ENCODE data around the gene CSRP3.
A peak's percentile ranks its signal among the peaks of the same experiment; 100 is the strongest.

CSRP3 gene

DNA sequence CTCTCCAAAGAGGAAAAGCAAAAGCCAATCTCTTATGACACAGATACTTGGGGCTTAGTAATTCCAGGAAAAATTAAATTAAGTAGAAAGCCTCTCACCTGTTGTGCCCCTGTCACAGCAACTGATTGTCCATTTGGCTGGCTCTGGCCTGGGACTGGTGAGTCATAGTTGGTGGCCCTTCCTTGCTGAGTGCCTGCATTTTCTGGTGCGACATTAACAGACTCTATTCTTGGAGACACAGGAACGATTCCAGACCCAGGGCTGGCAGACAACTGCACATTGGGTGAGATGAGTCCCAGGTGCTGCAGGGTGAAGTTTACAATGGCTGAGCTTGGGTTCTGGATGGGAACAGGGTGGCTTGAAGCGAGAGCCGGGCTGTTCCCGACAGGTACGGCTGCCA lies 23.3 kb upstream of the CSRP3 start:
- no peak for DNase-seq (ENCODE audit: low read depth)

DNA sequence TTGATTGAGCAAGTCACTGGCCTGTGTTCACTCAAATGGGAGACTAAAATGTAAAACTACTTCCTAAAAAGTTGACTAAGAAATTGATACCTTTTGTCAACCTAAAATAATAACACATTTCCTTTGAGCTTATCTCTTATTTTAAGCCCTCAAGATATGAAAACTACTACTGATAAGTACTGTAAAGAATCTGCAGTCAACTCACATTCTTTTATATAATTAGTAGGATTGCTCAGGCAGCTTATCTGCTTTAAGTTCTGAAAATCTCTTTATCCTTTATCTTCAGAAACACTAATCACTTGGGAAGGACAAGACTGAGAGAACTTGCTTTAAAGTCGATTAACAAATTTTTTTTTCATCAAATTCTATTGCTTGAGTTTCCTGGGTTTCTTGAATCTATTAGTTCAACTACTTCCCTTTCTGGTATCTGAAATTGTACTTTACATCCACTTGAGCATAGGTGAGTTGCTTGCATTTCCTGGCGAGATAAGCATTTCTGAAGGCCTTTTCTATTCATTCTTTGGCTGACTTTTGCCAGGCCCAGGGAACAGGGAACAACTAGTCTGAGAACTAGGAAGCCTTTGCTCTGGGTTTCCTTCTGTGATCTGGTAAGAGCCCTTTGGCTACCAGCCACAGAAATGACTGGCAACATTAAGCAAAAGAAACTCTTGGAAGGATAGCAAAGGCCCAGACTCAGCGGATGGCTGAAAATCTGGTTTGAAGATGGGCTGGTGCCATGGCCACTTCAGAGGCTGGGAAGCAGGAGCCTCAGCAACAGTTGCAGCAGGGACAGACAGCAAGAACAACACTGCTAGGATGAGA lies 19.3 kb upstream of the CSRP3 start:
- no peak for DNase-seq (ENCODE audit: low read depth)

DNA sequence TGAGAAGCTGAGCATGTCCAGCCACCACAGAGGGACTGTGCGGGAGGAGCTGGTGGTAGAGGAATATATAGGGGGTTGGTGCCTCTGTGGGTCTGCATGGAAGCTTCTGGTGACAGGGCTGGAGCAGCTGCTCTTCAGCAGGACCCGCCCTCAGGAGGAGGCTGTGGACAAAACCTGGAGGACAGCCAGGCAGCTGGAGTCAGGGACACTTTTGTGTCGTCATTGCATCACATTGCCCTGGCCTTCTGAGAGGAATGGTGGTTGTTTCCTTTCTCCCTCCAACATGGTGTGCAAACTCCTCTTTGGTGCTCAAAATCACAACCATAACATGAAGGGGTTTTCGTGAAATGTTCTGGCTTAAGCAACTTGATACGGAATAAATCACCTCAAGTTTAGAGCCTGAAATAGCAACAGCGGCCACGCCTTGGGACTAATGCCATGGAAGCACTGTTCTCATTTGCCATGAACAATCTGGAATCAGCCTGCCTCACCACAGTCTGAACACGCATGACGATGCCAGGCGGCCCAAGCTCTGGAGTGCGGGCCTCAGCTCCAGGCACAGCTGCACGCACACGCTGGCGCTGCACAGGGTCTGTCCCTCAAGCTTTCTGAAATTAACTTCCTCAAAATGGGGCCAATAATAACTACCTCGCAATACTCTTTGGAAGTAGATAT lies 17.1 kb upstream of the CSRP3 start:
- DNase-seq (ENCODE audit: low read depth): no peak

DNA sequence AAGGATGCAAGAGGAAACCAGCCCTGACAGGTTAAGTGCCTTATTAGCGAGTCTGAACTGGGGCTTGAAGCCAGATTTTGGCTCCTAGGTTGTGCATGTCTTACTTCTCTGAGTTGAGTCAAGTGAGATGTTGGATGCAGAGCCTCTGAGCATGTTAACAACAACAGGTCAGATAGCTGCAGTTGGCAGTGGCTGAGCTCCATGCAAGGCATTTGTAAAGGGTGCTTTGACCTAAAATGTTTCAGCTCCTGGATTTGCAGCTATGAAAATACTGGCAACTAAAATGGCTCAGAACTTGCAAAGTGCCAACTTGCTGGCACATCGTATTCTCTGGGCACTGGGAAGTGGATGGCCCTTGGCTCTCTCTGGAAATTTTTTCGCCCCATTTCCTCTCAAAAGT lies 16.4 kb upstream of the CSRP3 start:
- DNase-seq (ENCODE audit: low read depth): no peak

DNA sequence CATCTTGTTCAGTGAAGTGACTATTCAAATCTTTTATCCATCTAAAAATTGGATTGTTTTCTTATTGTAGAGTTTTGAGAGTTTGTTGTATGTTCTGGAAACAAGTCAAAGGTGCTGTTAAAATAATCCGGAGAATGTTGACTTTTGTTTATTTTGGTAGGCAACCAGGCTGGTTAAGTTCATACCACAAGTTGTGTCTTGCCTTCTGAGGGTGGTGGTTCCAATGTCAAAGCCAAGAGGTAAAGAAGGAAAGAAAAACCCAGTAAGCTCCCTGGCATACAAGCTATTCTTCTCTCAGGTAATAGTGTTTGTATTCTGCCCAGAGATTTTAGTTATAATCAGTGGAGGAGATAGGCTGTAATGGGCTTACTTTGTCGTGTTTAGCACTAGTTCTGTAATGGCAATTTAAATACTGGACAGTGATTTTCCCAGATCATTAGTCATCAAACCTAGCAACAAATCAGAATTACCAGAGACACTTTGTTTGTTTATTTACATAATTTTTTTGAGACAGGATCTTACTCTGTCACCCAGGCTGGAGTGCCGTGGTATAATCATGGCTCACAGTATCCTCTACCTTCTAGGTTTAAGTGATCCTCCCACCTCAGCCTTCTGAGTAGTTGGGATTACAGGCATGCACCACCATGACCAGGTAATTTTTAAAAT lies 15.1 kb upstream of the CSRP3 start:
- DNase-seq (ENCODE audit: low read depth): no peak

DNA sequence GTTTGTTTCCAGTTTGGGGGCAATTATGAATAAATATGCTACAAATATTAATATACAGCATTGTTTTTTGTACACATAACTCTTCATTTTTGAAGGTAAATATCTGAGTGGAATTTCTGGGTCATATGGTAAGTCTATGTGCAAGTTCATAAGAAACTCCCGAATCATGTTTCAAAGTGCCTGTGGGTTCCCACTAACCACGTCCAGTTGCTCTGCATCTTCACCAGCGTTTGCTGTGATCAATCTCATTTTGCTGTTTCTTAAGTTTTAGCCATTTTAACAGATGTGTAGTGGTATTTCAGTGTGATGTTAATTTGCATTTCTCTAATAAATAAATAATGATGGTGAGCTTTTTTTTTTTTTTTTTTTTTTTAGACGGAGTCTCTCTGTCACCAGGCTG lies 14.2 kb upstream of the CSRP3 start:
- DNase-seq (ENCODE audit: low read depth): no peak

DNA sequence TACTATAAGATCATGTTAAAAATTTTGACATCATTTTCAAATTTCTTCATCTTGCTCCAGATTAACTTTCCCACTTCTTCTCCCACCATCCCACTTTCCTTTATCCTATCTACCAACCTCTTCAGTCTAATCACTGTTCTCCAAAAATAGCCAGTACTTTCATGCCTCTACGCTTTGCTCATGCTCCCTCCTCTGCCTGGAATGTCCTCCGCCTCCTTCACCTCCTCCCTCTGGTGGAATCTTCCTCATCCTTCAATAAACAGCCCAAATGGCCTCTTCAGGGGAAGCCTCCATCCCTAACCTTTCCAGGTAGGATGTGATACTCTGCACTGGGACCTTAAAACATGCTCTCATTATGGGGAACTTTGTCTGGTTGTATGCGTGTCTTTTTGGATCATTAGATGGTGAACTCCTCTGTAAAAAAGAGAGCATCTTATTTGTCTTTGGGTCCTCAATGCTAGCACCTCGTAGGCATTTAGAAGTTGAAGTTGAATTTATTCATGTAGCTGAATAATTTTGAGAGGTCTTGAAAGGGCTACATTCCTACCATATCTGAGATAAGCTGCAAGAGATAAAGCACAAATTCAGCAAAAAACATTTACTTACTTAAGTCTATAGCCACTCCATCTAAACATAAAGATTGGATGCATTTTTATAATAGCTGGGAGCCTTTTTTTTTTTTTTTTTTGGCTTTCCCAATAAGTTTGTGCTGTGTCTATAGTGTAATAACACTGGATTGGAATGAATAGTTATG lies 8.0 kb upstream of the CSRP3 start:
- no peak for DNase-seq (ENCODE audit: low read depth)

- no peak for DNase-seq (ENCODE audit: low read depth)
These were observed 7.3 kb upstream of the CSRP3 start for GRCh38 chr11:19208959-19209546.

DNA sequence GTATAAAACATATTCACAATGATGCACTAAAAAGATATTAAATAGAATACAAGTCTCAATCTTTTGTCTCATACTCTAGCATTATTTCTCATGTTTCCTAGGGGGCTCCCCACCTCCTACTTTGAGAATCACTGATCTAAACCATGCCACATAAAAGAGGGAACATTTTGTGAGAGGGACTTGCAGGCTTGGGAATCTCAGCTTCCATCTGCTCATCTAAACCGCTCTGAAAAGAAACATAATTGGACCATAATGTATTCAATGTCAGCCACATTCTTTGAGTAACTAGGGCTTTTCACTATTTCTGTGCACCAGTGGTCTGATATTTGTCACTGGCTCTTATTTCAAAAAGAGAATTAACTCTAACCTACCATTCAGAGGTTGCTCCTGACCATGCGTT lies 6.4 kb upstream of the CSRP3 start:
- DNase-seq (ENCODE audit: low read depth): no peak

DNA sequence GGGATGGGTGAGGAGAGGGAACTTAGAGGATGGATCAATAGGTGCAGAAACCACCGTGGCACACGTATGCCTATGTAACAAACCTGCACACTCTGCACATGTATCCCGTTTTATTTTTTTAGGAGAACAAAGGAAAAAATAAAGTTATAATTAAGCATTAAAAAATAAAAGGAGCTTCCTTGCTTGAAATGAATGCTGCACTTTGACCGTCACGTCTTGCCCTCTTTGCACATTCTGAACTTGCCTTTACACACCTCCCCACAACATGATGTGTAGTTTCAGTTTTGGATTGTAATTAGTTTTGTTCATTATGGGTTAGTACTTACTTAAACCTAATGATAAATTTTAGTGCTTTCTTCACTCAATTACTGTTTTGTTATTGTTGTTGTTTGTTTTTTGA lies 3.1 kb upstream of the CSRP3 start:
- DNase-seq (ENCODE audit: low read depth): no peak

DNA sequence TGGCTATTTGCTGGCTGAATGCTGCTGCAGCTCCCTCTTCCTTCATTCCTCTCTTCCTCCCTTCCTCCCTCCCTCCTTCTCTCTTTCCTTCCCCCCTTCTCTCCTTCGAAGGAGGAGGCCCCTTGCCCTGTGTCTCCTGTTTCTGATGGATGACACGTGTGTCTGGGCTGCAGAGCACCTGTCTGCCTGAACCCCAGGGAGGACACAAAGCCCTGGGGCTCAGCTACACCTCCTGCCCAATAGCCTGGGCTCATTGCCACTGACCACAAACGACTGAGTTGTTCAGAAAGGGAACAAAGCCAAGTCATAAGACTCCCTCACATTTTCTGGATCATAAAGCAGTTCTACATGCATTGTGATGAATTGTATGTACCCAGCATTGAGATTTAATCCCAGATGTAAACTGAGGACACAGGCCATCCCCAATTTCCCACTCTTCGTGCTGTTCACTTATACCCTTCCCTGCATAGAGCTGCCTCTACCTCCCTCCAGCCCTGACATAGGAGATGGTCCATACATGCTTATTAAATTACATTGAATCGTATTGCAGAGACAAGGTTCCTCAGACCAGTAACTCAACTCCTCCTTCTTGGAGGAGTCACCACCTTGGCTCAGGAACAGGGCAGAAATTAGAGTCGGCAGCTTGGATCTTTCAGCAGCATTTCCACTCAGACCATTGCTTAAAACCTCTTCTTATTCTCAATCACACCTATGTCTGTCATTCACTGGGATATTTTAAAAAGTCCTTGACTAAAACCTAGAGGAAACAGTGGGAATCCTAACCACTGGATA lies 1.2 kb downstream of the CSRP3 start:
- peak; percentile 28 for DNase-seq (ENCODE audit: low read depth)

GRCh38 chr11:19199771-19200170 lies 2.0 kb downstream of the CSRP3 start:
- no peak for DNase-seq (ENCODE audit: low read depth)

GRCh38 chr11:19199048-19199447 lies 2.7 kb downstream of the CSRP3 start:
- DNase-seq (ENCODE audit: low read depth): no peak

DNA sequence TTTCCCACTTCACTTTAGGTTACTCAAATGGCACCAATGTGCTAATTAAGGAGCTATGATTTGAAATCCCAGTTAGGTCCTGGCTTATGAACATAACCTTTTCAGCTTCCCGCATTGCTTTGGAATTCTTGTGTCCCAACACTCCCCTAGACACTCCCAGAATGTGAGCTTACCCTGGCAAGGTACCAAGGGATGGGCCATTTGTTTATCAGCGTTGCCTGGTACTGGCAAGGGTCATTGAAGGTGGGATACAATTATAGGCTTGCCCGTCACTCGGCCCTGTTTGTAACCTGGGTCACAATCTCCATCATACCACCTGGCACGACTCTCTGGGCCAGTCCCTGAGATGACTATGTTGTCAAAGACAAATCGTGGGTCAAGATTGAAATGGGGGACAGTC lies 5.4 kb downstream of the CSRP3 start:
- no peak for DNase-seq (ENCODE audit: low read depth)

DNA sequence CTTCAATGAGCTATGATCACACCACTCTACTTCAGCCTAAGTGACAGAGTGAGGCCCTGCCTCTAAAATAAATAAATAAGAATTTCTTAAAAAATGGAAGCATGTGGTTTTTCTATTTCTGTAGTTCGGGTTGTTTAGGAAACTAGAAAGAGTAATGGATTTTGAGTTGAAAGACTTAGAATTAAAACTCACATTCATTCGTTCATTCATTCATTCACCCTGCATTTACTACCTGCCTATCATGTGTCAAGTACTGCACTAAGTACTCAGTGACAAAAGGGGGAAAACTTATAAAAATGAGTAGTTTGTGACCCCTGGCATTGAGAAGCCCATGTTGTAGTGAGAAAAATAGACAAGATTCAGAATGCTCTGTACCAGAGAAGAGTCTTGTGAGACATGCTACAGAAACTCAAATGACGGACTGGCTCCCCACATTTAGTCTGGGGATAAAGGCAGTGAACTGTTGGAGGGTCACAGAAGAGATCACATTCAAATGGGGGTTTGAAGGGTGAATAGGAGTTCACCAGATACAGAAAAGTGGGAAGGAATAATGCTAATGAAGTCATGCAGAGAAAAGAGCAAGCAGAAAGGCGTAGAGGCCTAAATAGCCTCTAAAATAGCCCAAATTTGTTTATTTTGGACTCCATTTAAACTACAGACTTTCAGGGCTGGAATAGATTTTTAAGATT lies 7.0 kb downstream of the CSRP3 start:
- no peak for DNase-seq (ENCODE audit: low read depth)

- no peak for DNase-seq (ENCODE audit: low read depth)
These were observed 7.9 kb downstream of the CSRP3 start for GRCh38 chr11:19193916-19194315.

DNA sequence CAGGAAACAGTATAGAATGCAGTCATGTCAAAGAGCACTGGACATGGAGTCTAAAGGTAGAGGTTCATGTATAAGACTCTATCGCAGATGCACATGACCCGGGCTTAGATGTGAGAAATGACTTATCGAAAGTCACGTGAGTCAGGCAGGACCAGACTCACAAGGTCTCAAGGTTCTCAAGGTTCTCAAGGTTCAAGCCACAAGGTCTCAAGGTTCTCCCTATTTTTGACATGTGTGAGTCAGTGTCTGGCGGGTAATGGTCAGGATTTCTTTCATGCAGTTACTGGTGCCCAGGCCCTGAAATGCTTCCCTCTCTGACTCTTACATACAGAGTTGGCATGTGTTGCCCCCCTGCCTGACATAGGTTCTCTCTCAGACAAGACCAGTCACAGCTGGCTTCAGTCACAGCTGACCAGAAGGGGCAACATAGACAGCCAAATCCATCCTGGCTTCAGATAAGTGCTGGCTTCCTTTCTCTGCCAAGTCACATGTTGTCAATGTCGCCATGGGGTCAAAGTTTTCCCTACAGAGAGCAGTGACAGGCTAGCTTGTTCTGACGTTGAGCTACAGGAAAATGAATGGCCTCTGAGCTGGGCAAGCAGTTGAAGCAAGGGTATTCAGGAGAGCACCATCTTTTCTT lies 10.1 kb downstream of the CSRP3 start:
- DNase-seq (ENCODE audit: low read depth): no peak

DNA sequence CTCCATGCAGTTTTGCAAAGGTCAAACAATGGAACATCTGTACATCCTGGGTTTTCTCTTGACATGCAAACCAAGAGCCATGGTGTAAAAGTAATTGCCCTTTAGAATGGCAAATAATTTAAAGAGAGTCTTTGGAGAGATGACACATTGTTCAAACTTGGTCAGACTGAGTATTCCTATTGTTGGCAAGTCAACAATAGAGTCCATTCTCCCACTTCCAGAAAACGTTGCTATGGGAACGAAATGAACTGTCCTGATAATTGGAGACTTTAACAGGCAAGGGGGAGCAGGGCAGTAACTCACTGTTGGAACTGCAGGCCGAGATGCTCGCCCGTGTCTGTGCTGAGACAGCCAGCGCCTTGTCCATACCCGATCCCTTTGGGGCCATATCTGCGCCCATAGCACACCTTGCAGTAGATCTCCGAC lies 13.9 kb downstream of the CSRP3 start:
- no peak for DNase-seq (ENCODE audit: low read depth)

GRCh38 chr11:19187114-19187832 lies 14.5 kb downstream of the CSRP3 start:
- DNase-seq (ENCODE audit: low read depth): no peak

All from fibroblast of the conjunctiva (primary cell).